NCI-H226 (cell line): ENCODE results near the gene GABRR1.

Source experiments
- DNase-seq: peaks from one replicate; pipeline ENCODE4 v3.0.0-alpha.2; 2015

GABRR1 gene

DNA sequence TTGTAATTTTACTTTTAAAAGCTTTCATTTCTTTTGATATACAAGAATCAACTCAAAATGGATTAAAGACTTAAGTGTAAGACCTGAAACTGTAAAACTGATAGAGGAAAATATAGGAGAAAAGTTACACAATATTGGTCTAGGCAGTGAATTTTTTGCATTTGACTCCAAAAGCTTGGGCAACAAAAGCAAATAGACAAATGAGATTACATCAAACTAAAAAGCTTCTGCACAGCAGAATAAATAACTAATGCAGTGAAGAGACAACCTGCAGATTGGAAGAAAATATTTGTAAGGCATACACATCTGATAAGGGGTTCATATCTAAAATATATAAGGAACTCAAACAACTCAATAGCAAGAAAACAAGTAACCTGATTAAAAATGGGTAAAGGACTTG, 3.0 kb downstream of the GABRR1 start:
- DNase-seq, result no peak

DNA sequence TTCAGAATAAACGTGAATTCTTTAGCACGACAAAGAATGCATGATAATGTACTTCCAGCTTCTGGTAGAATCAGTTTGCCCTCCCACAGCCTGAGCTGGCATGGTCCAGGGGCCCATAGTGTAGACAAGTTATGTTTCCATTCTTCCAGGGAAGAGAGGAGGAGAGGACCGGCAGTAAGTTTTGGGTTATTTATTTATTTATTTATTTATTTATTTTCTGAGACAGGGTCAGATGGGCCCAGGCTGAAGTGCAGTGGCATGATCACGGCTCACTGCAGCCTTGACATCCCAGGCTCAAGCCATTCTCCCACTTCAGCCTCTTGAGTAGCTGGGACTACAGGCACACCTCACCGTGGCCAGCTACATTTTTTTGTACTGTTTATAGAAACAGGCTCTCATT, 4.7 kb downstream of the GABRR1 start:
- DNase-seq, result no peak

DNA sequence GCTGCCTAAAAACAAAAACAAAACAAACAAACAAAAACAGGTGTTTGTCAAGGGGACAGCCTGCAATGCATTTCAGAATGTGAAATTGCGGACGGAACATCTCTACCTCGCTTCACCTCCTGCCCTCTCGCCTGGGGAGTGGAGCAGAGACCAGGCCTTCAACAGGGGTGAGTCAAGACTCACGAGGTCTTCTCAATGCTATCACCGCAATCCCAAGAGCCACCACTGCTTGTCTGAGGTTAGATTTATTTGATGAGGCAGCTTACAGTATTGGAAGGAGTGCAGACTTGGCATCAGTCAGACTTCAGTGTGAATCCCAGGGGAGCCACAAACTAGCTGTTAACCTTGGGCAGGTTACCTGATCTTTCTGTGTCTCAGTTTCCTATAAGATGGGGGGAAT, 7.7 kb downstream of the GABRR1 start:
- no peak for DNase-seq

DNA sequence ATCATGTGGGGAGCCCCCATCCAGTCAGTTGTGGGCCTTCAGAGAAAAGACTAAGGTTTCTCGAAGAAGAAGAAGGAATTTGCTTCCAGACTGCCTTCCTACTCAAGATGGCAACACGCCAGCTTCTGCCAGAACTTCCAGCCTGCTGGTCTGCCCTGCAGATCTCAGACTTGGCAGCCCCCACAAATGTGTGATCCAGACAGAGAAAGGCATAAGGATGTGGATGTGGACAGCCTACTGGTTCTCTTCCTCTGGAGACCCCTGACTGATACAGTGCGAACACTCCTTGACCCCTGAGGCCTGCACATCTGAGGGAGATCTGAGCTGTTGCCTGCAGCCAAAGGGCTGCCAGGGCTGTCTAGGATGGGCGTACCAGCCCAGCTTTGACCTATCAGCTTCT, 8.6 kb downstream of the GABRR1 start:
- no peak for DNase-seq

DNA sequence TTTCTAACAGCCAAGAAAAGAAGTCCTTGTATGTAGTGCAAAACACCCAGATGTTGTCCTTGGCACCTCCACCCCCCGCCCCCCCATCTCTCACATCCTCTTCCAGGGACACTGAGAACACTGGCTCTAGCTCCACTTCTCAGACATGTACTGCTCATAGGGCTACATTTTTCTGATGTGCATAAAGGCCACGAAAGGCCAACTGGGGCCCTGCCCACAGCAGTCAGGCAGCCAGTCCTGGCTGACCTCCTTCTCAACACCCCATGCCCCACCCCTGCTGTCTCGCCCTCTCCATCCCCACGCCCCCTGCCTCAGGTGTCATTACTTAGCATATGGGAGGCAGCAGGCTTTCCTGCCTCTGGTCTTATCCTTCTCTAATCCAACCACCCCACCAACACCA, 11.3 kb downstream of the GABRR1 start:
- no peak for DNase-seq

DNA sequence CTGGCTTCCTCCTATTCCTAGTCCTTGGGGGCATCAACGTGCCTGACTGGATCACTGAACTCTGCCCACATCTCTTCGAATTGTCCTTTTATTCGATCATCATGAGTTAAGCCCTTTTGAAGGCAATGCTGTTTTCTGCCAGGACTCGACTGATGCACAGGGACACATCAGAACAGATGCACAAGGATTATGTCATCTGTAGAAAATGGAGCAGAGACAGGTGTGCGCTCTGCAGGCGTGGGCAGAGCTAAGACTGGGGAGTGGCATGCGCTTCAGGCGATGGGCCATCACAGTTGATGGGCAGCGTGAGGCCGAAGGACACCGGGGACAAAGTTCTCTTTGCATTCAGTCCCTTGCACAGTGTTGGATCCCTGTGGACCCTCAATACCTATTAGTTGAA, 13.1 kb downstream of the GABRR1 start:
- no peak for DNase-seq

DNA sequence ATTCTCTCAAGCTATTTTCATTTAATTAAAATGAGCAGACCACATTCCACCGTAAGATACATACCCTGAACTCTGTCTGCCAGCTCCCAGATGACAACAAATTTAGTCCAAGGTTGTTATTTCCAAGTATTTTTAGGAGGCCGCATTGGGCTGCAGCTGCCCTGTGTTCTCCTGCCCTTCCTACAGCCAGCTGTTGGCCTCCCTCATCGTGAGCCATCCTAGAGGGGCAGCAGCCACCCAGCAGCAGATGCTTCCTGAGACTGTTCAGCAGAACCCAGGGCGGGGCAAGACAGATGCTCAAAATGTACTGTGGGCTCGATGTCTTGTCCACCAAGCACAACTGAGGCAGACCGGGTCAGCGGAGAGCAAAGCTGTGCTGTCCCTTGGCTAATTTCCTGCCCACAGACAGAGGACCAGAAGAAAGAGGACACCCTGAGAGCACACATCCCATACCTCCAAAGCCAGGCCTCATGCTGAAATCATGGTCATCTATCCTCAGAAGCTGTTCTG, 16.4 kb downstream of the GABRR1 start:
- no peak for DNase-seq

DNA sequence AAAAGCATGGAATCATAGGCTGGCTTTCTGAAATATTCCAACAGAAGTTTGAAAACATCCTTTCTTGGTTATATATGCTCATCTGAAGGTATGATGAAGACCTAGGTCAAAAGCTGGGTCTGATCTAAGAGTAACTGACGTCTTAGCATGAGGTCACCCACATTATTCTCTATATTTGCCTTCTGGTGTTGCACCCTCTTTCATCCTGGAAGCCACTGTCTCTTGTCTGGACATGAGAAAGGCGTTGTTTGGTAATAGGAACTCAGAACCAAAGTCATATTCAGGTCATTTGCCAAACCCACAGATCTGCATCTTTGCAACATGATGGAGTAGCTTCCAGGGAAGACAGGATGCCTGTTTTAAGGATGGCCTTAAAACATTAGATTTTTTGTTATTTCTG, 17.6 kb downstream of the GABRR1 start:
- no peak for DNase-seq

DNA sequence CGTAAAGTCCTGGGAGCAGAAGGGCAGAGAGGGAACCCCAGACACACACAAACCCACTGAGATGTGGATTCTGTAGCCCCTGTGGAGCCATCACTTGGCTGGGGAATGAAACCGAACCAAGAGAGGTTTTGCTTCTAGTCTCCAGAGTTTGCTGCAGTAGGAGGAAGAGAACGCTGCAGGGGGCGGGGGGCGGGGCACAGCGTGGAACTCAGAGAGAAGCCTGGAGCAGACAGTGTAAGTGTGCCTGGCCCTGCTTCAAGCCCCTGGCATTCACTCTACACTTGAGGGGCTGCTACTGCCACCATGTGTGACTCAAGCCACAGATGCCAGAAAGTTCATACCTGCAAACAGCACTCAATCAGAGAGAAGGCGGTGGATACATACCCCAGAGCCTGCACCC, 18.9 kb downstream of the GABRR1 start:
- no peak for DNase-seq

DNA sequence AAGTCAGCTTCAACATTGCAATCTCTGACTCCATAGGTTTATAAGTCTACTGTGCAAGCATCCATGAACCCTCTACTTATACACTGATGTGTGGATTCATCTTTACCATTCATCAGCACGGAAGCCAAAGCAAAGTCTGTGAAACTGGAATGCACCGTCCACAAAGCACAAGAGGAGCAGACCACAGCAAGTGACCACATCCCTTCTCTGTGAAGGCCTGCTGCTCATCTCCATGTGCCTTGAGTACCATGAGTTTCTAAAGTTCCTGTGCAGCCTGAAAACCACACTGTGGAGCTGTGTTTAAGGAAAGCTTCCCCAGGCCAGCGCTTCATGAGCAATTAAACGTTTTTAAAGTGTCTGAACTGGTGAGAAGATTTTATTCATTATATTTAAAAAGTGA, 20.0 kb downstream of the GABRR1 start:
- no peak for DNase-seq

DNA sequence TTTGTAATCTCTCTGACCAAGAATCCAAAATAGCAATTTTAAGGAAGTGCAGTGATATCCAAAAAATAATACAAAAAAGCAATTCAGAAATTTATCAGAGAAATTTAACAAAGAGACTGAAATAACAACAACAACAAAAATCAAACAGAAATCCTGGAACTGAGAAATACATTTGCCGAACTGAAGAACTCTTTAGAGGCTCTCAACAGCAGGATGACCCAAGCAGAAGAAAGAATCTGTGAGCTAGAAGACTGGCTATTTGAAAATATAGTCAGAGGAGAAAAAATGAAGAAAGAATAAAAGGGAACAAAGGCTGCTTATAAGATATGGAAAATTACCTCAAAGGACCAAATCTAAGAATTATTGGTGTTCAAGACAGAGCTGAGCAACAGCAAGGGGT, 22.6 kb downstream of the GABRR1 start:
- no peak for DNase-seq

DNA sequence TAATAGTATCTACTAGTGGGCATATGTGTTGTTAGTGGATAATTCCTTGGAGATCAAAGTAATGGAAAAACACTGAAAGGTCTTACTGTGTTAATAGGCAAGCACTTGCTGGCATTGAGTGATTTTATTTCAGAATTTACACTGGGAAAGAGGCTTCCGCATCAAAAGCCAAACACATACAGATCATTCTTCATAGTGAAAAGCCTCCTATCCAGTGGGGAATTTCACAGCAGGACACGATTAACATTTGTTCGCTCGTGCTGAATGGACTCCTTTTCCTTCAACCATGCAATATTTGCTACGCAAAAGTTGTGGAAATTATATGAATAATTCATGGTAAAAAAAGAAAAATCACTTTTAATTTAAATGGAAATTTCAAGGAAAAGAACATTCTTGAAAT, 26.4 kb downstream of the GABRR1 start:
- no peak for DNase-seq

DNA sequence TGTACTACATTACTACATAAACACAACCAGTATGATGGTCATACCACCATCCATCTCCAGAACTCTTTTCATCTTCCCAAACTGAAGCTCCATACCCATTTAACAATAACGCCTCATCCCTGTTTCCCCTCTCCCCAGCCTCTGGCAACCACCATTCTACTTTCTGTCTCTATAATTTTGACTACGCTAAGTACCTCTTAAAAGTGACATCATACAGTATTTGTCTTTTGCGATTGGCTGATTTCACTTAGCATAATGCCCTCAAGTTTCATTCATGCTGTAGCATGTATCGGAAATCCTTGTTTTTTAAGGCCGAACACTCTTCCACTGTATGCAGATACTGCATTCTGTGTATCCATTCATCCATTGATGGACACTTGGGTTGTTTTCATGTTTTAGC, 29.7 kb downstream of the GABRR1 start:
- DNase-seq, result no peak

DNA sequence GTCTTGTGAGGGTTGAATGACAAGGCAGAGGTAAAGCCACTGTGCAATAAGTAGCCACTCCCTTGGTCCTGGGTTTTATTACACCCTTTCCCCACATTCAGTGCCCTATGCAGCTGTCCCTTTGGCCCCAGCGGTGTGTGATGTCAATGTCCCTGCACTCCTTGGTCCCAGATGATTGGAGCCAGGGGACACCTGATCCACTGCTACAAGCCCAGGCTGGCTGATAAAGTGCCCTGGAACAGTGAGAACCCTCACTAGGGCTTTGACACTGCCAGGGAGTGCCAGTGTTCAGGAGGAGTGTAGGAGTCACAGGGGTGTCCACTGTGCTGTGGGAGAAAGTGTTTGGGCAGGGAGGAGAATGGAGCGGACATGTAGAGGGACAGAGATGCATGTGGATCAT, 30.4 kb downstream of the GABRR1 start:
- no peak for DNase-seq

DNA sequence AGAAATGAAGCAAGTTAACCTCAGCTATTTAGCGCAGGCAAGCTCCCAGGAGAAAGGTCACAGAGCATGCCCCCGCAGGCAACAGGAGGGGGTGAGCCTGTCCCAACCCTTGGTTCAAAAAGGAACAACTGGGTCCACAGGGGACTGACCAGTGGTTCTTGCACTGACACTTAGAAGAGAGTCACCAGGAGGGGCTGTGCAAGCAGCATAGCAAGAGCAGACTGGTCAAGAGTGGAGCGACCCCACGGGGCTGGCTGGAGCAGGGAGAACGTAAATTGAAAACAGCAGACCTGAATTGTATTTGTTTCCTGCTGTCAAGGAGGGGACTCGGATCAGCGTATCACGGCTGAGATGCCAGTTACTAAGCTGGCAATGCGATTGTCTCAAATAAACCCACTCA, 32.8 kb downstream of the GABRR1 start:
- no peak for DNase-seq

DNA sequence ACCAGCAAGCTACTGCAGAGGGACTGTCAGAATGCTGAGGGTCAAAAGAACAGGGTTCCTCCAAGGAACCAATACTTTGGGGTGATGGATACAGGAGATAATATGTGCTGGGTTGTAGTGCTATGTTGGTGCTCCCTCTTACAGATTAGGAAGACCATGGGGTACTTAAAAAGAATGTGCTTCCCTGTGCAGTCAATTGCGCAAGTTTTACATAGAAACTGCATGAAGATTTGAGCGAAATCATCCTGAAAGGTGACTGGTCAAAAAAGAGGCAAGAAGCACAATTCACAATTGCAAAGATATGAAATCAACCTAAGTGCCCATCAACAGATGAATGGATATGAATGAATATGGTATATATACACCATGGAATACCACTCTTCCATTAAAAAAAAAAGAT, 33.9 kb downstream of the GABRR1 start:
- no peak for DNase-seq

DNA sequence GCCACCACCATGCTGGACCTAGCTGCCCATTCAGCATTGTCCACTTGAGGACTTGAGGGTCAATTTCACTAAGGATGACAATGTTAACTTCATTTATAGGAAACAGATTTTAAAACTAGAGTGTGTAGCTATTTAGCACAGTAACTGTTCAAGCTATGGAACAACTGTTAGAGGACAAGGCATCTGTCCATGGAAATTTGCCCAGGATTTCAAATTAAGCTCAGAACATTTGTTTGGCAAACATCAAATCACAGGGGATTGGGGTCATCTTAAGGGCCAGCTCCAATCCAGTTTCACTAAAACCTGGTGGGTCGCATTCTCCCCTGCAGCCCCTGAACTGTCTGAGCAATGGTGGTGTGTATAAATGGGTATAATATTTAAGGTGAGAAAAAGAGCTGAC, 36.2 kb downstream of the GABRR1 start:
- DNase-seq, result no peak

DNA sequence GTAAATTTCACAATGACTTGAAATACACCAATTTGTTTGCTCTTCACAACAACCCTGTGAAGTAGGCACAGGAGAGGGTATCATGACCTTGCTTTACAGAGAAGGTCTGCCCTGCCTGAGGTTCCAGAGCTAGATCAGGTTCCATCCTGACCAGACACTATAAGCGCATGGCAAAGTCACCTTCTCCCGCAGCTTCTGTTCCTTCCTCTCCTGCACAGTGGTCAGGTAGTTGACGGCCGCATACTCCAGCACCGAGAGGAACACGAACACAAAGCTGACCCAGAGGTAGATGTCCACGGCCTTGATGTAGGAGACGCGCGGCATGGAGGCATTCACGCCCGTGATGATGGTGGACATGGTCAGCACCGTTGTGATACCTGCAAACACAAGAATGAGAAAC, 37.0 kb downstream of the GABRR1 start:
- DNase-seq, result no peak

DNA sequence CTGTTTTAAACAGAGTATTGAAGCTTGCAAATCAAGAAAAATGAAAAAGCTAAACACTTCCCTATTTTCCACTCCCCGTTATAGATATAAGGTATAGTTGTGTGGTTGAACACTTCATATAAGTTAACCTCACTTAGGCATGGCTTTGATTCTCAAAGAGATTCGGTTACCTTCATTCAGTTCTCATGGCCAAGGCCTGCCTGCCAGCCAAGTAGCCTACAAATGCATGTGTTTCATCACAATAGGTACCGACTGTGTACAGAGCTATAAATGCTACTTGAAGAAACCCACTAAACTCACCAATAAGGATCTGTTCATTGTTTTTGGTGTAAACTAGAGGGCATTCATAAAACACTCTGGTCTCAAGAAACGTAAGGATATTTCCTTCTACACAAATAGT, 43.5 kb downstream of the GABRR1 start:
- DNase-seq, result no peak

DNA sequence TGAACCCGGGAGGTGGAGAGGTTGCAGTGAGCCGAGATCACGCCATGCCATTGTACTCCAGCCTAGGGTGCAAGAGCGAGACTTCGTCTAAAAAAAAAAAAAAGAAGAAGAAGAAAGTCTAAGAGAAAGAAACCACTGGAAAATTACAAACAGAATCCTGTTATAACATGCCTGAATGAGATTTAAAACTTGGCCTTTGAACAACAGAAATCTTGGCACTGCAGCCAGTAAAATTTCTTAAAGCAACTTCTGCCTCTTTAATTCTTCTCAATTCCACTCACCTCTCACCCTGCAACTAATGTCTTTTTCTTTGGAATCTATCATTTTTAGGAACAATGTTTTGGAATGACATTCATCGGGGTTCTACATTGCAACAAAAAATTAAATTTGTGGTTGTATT, 45.0 kb downstream of the GABRR1 start:
- DNase-seq, result no peak

DNA sequence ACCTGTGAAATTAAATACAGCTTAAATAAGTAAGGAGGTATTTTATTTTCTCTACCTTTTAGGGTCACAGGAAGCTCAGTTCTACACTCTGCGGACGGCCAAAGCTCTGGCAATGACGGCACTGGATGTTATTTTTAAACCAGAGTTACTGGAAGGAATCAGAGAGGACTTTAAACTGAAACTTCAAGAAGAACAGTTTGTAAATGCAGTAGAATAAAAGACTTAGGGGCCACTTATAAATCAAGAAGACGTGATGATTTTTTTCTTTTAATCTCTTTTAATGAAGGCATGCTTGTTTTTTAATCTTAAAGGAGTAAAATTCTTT, 55.1 kb downstream of the GABRR1 start:
- DNase-seq, result no peak

DNA sequence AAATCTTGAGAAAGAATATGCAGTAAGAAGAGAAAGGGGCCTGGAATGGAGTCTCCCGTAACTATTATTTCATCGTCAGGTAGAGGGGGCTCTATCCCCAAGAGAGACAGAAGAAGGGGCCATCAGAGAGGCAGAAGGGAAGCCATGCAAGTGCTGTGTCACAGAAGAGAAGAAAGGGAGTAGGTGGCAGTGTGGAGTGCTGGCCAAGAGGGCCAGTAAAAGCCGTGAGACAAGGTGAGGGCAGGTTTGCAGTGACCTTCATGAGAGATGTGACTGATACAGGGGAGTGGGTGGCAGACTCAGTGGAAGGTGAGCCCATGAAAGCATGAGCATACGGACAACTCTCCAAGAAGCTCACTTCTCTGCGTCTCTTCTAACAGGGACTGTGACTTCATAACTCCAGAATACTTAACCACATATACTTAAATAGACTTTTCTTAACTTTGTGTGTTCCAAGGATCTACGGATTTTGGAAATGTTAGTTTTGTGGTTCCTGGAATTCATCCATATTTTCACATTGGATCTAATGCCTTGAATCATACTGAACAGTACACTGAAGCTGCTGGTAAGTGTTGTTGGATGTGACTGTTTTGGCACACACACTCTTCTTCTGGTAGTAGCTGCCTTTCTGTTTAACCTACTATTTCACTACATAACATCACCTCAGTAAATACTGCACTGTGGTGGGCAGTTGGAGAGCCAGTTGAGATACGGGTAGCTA, 55.7 kb downstream of the GABRR1 start:
- no peak for DNase-seq

DNA sequence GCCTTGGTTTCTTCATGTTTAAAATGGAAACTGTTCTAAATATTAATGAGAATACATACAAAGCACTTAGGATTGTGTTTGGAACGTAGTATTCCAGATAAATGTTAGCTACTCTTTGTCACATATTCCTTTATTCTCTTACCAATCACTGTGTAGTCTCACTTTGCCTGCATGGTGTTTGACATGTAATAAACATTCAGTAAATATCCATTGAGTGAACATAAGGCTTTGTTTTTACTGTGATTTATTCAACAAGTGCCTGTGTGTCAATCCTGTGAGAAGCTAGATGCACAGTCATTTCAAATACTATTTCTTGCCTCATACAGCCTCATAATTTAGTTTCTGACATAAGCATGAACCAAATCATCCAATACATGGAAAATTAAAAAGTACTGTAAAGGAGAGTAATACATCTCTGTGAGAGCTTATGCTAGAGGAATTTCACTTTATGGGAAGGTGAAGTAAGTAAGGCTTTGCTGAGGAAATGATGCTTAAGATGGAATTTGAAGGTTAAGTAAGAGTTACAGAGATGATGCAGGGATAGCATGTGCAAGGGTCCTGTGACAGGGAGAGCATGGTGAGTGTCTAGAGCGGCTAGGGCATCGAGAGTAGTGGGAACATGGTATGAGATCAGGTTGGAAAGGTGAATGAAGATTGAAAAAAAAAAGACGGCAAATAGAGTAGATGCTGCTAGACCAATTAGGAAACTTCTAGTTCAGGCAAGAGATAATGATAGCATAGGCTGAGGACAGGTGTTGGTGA, 56.6 kb downstream of the GABRR1 start:
- DNase-seq, result no peak

DNA sequence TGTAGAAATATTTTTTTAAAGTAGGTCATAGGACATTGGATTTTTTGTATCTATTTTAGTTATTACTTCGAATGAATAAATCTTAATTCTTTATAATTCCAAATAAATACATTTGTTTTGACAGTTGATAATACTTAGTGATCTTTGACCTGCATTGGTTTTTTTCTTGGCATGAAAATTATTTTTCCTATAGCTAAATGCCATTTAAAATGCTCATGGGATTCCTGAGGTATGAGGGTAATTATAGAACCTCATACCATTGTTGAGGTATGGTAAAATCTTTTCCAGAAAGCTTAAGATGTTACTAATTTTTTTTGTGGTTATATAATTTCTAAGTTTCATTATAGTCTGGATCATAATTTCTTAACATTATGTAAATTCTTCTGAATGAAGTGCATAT, 63.0 kb downstream of the GABRR1 start:
- no peak for DNase-seq
